Stromal cell of bone marrow (primary cell): ENCODE results near the gene SALL2.

Source experiments
- DNase-seq: peaks from one replicate; pipeline ENCODE4 v3.0.0-alpha.2; 2012; ENCODE audit warnings: low read depth

The SALL2 gene

GRCh38 chr14:21527318-21527679 is 1.2 kb upstream of the SALL2 start:
- DNase-seq, result no peak

- DNase-seq, result no peak
Observed at GRCh38 chr14:21526672-21527317, 649 bp upstream of the SALL2 start.

DNA sequence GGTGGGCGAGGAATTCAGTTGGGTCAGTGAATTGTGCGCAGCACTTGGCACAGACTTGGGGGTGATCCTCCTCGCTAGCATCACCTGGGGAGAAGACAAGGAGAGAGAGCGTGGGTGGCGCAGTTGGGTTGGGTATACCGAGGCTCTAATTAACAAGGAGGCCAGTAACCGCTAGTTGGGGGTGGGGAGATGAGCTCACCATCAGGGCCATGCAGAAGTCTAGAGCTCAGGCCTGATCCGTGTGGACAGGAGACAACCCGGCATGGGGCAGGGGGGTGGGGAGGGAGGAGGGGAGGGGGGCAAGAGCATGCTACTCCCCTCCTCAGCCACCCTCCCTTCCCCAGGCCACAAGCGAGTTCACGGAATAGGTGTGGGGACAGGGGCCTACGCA is 580 bp downstream of the SALL2 start:
- DNase-seq, result no peak

- DNase-seq, result no peak
Observed at GRCh38 chr14:21524575-21525490, 1.3 kb downstream of the SALL2 start.

DNA sequence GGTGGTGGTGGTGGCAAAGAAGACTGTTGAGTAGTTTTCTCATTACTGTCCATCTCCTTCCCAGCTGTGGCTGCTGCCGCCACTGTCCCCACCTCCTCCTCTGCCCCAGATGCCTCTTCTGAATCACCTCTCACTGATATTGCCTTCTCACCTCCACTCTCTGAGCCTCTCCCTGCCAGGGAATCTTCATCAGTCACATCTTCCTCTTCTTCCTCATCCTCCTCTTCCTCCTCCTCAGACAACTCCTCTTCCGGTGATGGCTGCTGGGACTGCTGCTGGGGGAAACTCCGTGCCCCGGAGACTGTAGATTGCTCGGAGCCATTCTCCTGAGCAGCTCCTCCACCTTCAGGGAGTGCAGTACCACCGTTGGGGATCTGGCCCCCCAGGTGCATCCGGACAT is 2.9 kb downstream of the SALL2 start:
- no peak for DNase-seq

GRCh38 chr14:21521501-21521900 is 4.6 kb downstream of the SALL2 start:
- DNase-seq, result peak; percentile 19

- no peak for DNase-seq
Observed at GRCh38 chr14:21520767-21521166, 5.4 kb downstream of the SALL2 start.

- DNase-seq, result no peak
Observed at GRCh38 chr14:21518725-21519124, 7.4 kb downstream of the SALL2 start.

GRCh38 chr14:21514341-21514740 is 11.8 kb downstream of the SALL2 start:
- DNase-seq, result no peak

GRCh38 chr14:21510735-21511657 is 15.2 kb downstream of the SALL2 start, which contains the start of gene METTL3:
TSS of gene METTL3 (minus strand) at chr14:21511340. CDS start at chr14:21511223, 117 bp downstream.
- peak; percentile 100 for DNase-seq

DNA sequence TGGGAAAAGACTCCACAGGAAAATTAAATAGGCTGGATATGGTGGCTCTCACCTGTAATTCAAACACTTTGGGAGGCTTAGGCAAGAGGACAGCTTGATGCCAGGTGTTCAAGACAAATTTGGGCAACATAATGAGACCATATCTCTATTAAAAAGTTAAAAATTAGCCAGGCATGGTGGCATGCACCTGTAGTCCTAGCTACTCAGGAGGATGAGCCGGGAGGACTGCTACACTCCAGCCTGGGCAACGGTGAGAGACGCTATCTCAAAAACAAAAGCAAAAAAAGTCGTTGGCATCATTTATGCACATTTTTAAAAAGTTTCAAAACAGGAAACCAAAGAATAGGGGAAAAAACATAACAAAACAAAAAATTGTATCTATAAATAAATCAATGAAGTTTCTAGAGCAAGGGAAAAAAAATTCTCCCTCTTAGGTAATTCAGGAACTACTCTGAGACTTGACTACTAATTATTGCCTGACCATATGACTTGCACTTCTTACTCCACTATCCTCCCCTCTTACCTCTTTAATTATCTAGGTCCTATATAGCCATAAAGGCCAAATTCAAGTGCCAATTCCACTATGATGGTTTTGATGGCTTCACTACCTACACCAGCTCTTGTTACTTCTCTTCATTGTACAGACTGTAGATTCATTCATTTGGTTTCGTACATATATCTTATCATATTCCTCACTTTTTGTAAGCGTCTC is 16.6 kb downstream of the SALL2 start:
- no peak for DNase-seq

GRCh38 chr14:21506557-21506956 is 19.6 kb downstream of the SALL2 start:
- no peak for DNase-seq

DNA sequence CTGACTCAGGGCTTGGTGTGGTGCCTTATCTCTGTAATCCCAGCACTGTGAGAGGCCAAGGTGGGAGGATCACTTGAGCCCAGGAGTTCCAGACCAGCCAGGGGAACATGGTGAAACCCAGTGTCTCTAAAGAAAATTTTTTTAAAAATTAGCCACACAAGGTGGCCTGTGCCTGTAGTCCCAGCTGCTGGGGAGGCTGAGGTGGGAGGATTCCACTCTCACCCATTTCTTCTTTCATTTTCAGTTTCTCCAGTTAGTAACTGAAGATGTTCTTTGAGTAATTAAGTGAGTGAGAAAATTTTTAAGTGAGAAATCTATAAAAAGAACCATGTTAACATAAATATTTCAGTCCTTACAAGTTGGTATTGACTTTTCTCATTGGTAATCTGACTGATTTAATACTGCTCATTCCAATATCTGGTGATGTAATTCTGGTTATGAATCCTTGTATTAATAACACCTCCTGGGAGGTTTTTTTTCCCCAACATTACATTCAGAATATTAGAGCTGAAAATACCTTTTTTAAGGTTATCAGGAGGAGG is 21.1 kb downstream of the SALL2 start:
- no peak for DNase-seq

- DNase-seq, result no peak
Observed at GRCh38 chr14:21503376-21503775, 22.8 kb downstream of the SALL2 start.

DNA sequence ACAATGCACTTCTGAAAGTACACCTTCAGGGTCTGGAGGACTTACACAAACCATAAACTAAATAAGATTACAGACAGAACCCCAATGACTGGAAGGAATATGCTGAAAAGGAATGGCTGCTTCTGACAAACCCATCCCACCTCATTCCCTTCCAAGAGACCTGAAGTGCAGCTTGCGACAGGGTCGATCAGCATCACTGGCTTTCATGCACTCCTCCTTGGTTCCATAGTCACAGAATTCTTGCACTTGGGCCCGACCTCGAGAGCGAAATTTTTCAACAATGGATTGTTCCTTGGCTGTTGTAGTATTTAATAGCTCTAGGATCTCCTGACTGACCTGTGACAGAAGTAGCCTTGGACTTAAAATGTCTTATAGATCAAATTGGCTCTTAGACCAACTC is 24.6 kb downstream of the SALL2 start:
- no peak for DNase-seq

DNA sequence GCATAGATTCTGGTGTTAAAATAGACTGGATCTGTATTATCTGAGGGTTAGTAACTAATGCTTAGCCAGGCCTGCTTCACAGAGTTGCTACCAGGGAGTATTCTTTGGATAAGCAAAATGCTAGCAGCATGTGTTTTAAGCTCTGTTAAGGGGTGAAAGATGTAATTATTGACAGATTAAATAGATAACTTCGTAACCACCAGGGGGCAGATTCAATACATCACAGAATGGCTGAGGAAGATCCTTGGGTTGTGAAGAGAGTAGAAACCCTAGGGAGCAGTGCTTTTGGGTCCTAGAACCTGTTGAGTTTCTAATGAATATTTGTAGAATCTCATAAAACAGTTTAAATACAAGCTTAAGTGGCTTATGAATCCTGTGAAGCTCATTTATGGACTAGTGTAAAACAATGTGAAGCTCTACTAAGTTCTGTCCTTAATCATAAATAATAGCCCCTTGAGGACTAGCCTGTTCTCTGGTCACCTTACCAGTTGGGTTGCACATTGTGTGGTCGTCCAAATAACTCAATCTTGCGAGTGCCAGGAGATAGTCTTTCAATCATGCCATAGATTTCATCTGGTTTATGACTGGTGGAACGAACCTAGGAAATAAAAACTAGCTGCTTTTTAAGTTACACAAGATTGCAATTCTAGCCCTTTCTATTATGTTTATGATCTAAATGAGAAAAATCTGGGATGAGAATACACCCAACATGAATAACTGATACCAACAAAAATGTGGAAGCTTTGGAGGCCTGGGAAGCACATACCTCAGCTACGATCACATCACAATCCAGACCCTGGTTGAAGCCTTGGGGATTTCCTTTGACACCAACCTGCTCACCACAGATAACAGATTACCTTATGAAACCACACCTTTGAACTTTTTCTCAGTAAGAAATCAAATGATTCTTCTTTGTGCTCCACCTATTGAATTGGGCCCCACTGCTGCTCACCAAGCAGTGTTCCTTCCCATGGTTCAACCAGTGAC is 27.3 kb downstream of the SALL2 start:
- no peak for DNase-seq

DNA sequence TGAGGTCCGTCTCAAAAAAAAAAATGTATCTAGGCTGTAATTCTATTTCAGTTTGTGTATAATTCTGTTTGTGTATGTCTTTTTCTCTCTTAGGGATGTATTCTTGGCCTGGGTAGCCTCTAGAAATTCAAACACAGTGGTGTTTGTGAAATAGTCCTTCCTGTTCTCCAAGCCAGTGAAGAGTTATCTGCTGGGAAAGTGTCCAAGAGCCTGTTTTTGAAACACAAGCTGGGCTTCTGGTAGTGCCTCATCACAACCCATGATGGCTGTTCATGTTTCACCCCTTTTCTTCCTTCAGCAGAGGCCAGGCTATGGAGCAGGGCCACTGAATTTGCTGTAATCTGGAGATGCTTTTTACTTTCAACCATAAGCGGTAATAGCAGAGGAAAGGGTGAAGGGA is 29.7 kb downstream of the SALL2 start:
- no peak for DNase-seq

- DNase-seq, result no peak
Observed at GRCh38 chr14:21494902-21495762, 31.0 kb downstream of the SALL2 start.

GRCh38 chr14:21486640-21487087 is 39.5 kb downstream of the SALL2 start:
- no peak for DNase-seq
